K562 (cell line): ENCODE measurements around the gene TSEN54. TPM values are rescaled to one million over a fixed set of nuclear protein-coding genes. Genes with fewer than 3 reads are reported as not detected.

Experiments used
- BRD9 ChIP-seq: fragments of 450-650 bp; IDR thresholded peaks from 2 replicates; pipeline ENCODE4 v1.6.1; 2018; ENCODE audit warnings: low read depth; ENCODE audit not compliant: partially characterized antibody
- HNRNPL ChIP-seq: fragments of 200-400 bp; formaldehyde crosslinking; IDR thresholded peaks from 2 replicates; pipeline ENCODE4 v1.6.1; 2017; ENCODE audit warnings: low read depth, mild to moderate bottlenecking, low read length
- POLR2G ChIP-seq: fragments of 200-400 bp; formaldehyde crosslinking; IDR thresholded peaks from 2 replicates; pipeline ENCODE4 v1.6.1; 2017; ENCODE audit warnings: low read depth, mild to moderate bottlenecking, antibody characterized with exemption, low read length, moderate library complexity
- ZNF644 ChIP-seq: fragments of 200-800 bp; sonication (Bioruptor generic); IDR thresholded peaks from 2 replicates; pipeline ENCODE4 v1.6.1; 2016; ENCODE audit warnings: low read depth, missing genetic modification characterization, missing compliant biosample characterization
- polyA plus RNA-seq, 8 experiments: library from polyadenylated mRNA; depleted of rRNA in 4 of 8; stranded (reverse) in 5 of 8; unstranded in 3 of 8; fragments of >200 nt; fragmentation: Nextera tagmentation in 2 of 8; fragmentation: Illumina TruSeq in 1 of 8; extraction: Ambion mirVana in 2 of 8; extraction: Trizol in 1 of 8; gene quantifications; 2 replicates each; pipeline versions ENCODE4 v1.2.1 to v1.2.3, GENCODE V29; 2011 to 2014; ENCODE audit warnings: inconsistent platforms in 1 of 8, missing spikeins in 1 of 8
- total RNA-seq, 7 experiments: library from RNA; depleted of rRNA in 6 of 7; stranded (reverse); fragments of >200 nt in 6 of 7; fragmentation: Illumina TruSeq in 2 of 7; extraction: Trizol in 2 of 7; gene quantifications; 2 replicates each; pipeline versions ENCODE4 v1.2.1 to v1.2.3, GENCODE V29; 2011 to 2021; ENCODE audit warnings: low replicate concordance in 1 of 7
- TF ChIP-seq, protein P1 (sequence below): sonication (generic); formaldehyde crosslinking; IDR thresholded peaks from 2 replicates; pipeline ENCODE4 v1.8.1; 2023; ENCODE audit warnings: mild to moderate bottlenecking, missing genetic modification reagents
- TF ChIP-seq, protein P2 (sequence below): sonication (generic); formaldehyde crosslinking; IDR thresholded peaks from 2 replicates; pipeline ENCODE4 v1.8.1; 2023; ENCODE audit warnings: mild to moderate bottlenecking, missing genetic modification reagents
- TF ChIP-seq, protein P3 (sequence below): fragments of 450-650 bp; formaldehyde crosslinking; IDR thresholded peaks from 2 replicates; pipeline ENCODE4 v1.4.0; 2020; ENCODE audit warnings: mild to moderate bottlenecking, moderate library complexity
- TF ChIP-seq, protein P4 (sequence below), 2 experiments: fragments of 450-650 bp; formaldehyde crosslinking in 1 of 2; IDR thresholded peaks; 2 replicates each; pipeline versions ENCODE4 v1.4.0 to v1.6.1; 2014 to 2020; ENCODE audit warnings: mild to moderate bottlenecking in 2 of 2, borderline replicate concordance in 1 of 2, low read depth in 1 of 2

The TSEN54 gene
- total and polyA plus RNA-seq, 9 of the 15 experiments (the other 6 are each of a cell fraction or from before 2014, with no cell fraction given): 5.9 to 64.3 (median 48.9) TPM

DNA sequence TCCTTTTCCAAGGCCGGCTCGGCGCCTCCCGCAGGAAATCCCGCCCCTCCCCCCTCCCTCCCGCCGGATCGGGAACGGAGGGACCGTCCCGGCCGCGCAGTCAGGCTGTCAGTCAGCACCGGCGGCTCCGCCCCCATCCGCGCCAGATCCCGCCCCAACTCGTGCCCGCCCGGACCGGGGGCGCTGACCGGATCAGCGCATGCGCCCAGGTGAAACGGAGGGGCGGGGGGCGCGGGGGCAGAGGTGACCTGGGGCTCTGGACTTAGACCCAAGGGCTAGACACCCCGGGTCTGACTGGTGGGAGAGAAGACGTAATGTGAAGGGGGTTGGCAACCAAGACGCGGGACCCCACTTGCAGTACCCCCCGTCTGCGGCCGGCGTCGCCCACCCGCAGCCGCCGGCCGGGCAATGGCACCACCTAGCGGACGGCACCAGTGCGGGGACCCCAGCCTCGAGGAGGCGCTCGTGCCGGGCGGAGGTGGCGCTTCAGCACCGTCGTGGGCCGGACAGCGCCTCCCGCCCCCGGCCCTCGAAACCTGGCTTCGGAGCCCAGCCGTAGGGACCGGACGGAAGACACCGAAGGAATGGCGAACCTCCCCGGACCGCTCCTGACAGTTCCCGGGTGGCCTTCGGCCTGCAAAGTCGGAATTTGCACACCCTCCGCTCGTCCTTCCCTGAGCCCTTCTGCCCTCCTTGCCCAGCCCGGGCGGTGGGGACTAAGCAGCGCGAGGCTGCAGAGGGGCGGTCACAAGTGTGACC lies 653 bp upstream of the TSEN54 start, which contains the start of gene CASKIN2 (continued):
- TF ChIP-seq BRD9 (no peak), POLR2G (peak; percentile 11; the same call in 1 of the 2 replicates), ZNF644 (tag) (no peak), HNRNPL (peak; percentile 78)
- TF ChIP-seq, protein P1, sequence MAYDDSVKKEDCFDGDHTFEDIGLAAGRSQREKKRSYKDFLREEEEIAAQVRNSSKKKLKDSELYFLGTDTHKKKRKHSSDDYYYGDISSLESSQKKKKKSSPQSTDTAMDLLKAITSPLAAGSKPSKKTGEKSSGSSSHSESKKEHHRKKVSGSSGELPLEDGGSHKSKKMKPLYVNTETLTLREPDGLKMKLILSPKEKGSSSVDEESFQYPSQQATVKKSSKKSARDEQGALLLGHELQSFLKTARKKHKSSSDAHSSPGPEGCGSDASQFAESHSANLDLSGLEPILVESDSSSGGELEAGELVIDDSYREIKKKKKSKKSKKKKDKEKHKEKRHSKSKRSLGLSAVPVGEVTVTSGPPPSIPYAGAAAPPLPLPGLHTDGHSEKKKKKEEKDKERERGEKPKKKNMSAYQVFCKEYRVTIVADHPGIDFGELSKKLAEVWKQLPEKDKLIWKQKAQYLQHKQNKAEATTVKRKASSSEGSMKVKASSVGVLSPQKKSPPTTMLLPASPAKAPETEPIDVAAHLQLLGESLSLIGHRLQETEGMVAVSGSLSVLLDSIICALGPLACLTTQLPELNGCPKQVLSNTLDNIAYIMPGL: peak; percentile 99
- TF ChIP-seq, protein P2, sequence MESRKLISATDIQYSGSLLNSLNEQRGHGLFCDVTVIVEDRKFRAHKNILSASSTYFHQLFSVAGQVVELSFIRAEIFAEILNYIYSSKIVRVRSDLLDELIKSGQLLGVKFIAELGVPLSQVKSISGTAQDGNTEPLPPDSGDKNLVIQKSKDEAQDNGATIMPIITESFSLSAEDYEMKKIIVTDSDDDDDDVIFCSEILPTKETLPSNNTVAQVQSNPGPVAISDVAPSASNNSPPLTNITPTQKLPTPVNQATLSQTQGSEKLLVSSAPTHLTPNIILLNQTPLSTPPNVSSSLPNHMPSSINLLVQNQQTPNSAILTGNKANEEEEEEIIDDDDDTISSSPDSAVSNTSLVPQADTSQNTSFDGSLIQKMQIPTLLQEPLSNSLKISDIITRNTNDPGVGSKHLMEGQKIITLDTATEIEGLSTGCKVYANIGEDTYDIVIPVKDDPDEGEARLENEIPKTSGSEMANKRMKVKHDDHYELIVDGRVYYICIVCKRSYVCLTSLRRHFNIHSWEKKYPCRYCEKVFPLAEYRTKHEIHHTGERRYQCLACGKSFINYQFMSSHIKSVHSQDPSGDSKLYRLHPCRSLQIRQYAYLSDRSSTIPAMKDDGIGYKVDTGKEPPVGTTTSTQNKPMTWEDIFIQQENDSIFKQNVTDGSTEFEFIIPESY (CRISPR knock-in tag): peak; percentile 91
- TF ChIP-seq, protein P3, sequence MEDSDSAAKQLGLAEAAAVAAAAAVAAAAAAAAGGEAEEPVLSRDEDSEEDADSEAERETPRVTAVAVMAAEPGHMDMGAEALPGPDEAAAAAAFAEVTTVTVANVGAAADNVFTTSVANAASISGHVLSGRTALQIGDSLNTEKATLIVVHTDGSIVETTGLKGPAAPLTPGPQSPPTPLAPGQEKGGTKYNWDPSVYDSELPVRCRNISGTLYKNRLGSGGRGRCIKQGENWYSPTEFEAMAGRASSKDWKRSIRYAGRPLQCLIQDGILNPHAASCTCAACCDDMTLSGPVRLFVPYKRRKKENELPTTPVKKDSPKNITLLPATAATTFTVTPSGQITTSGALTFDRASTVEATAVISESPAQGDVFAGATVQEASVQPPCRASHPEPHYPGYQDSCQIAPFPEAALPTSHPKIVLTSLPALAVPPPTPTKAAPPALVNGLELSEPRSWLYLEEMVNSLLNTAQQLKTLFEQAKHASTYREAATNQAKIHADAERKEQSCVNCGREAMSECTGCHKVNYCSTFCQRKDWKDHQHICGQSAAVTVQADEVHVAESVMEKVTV (CRISPR knock-in tag): peak; percentile 79
- TF ChIP-seq, protein P4, sequence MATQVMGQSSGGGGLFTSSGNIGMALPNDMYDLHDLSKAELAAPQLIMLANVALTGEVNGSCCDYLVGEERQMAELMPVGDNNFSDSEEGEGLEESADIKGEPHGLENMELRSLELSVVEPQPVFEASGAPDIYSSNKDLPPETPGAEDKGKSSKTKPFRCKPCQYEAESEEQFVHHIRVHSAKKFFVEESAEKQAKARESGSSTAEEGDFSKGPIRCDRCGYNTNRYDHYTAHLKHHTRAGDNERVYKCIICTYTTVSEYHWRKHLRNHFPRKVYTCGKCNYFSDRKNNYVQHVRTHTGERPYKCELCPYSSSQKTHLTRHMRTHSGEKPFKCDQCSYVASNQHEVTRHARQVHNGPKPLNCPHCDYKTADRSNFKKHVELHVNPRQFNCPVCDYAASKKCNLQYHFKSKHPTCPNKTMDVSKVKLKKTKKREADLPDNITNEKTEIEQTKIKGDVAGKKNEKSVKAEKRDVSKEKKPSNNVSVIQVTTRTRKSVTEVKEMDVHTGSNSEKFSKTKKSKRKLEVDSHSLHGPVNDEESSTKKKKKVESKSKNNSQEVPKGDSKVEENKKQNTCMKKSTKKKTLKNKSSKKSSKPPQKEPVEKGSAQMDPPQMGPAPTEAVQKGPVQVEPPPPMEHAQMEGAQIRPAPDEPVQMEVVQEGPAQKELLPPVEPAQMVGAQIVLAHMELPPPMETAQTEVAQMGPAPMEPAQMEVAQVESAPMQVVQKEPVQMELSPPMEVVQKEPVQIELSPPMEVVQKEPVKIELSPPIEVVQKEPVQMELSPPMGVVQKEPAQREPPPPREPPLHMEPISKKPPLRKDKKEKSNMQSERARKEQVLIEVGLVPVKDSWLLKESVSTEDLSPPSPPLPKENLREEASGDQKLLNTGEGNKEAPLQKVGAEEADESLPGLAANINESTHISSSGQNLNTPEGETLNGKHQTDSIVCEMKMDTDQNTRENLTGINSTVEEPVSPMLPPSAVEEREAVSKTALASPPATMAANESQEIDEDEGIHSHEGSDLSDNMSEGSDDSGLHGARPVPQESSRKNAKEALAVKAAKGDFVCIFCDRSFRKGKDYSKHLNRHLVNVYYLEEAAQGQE (IDR thresholded peaks at IDR 0.05; ENCODE audit: borderline replicate concordance): peak; percentile 100
- TF ChIP-seq, protein P4 (CRISPR knock-in tag; IDR thresholded peaks at IDR 0.05; ENCODE audit: low read depth): peak; percentile 100
